HFFc6 (cell line): ENCODE measurements around the gene TAS2R43. TPM values are rescaled to one million over a fixed set of nuclear protein-coding genes. Genes with fewer than 3 reads are reported as not detected.
"Not testable (repeated sequence)": the region's sequence is repeated elsewhere in the genome, so short reads cannot be mapped to it uniquely, and the experiment has no call there.

Experiments used
- DNase-seq: peaks from one replicate; pipeline ENCODE4 v3.0.0-alpha.2; 2018
- H3K27ac Mint-ChIP-seq: 2 replicates; pipeline ENCODE4 v1.8.0; 2020; ENCODE audit warnings: mild to moderate bottlenecking, mixed read lengths
- H3K27me3 Mint-ChIP-seq: 2 replicates; pipeline ENCODE4 v1.8.0; 2021; ENCODE audit warnings: mild to moderate bottlenecking, moderate library complexity, mixed read lengths; ENCODE audit not compliant: insufficient read depth
- H3K36me3 Mint-ChIP-seq: 2 replicates; pipeline ENCODE4 v1.8.0; 2021; ENCODE audit warnings: low read depth, mixed read lengths
- H3K4me1 Mint-ChIP-seq: 2 replicates; pipeline ENCODE4 v1.8.0; 2020; ENCODE audit warnings: low read depth, mixed read lengths
- H3K4me3 Mint-ChIP-seq: 2 replicates; pipeline ENCODE4 v1.8.0; 2020; ENCODE audit warnings: mild to moderate bottlenecking, moderate library complexity, mixed read lengths
- H3K9me3 Mint-ChIP-seq: 2 replicates; pipeline ENCODE4 v1.8.0; 2020; ENCODE audit warnings: mild to moderate bottlenecking, mixed read lengths
- CTCF ChIP-seq: fragments of 200-600 bp; sonication (generic); IDR thresholded peaks from 2 replicates; pipeline ENCODE4 v1.5.0; 2021; ENCODE audit warnings: antibody characterized with exemption, mild to moderate bottlenecking
- total RNA-seq, 6 experiments: library from RNA; stranded (reverse); fragmentation: NEBNext Ultra II Directional; extraction: Animal tissue kit (Norgen Biotek cat#: 25700); gene quantifications; 2 replicates in 1 of 6; 3 replicates in 5 of 6; pipeline ENCODE4 v1.2.3, GENCODE V29; 2021

Gene TAS2R43
- total RNA-seq, 6 experiments from 2014 or later = not detected

- DNase-seq = no peak
- Mint-ChIP-seq H3K9me3 (peaks cover 18% of the 10 kb centered on the region), H3K27ac (no peak overlapping the region), H3K27me3 (peaks cover 2% of the 10 kb centered on the region; the same call in 1 of the 2 replicates), H3K36me3 (peaks cover 44% of the 10 kb centered on the region), H3K4me3 (no peak overlapping the region), H3K4me1 (no peaks in the 10 kb centered on the region)
- TF ChIP-seq CTCF = no peak
These were observed 13.4 kb upstream of the TAS2R43 start for GRCh38 chr12:11105546-11105945.

GRCh38 chr12:11094910-11095309 is 2.8 kb upstream of the TAS2R43 start:
- not testable (repeated sequence) for H3K9me3 Mint-ChIP-seq, H3K4me3 Mint-ChIP-seq, H3K27me3 Mint-ChIP-seq, H3K4me1 Mint-ChIP-seq, H3K27ac Mint-ChIP-seq, DNase-seq, H3K36me3 Mint-ChIP-seq

GRCh38 chr12:11089246-11089645 is 2.9 kb downstream of the TAS2R43 start:
- Mint-ChIP-seq H3K9me3 (no peaks in the 10 kb centered on the region), H3K27ac (no peak overlapping the region), H3K4me3 (no peak overlapping the region), H3K27me3 (no peaks in the 10 kb centered on the region), H3K36me3 (peaks cover 1% of the 10 kb centered on the region), H3K4me1 (no peaks in the 10 kb centered on the region)
- DNase-seq = no peak
- TF ChIP-seq CTCF = no peak

- TF ChIP-seq CTCF = no peak
- DNase-seq = no peak
- no peak overlapping the region for H3K4me3 Mint-ChIP-seq
These were observed 6.7 kb downstream of the TAS2R43 start for GRCh38 chr12:11085419-11085818.

GRCh38 chr12:11081987-11082386 is 10.1 kb downstream of the TAS2R43 start:
- no peak overlapping the region for H3K4me3 Mint-ChIP-seq
- no peak overlapping the region for H3K27ac Mint-ChIP-seq
- peaks cover 10% of the 10 kb centered on the region for H3K9me3 Mint-ChIP-seq
- H3K27me3 Mint-ChIP-seq = no peaks in the 10 kb centered on the region; the same call in 1 of the 2 replicates
- TF ChIP-seq CTCF = no peak
- no peak for DNase-seq
- peaks cover 8% of the 10 kb centered on the region; the same call in 1 of the 2 replicates for H3K4me1 Mint-ChIP-seq
- H3K36me3 Mint-ChIP-seq = peaks cover 16% of the 10 kb centered on the region

More at GRCh38 chr12:11085419-11085818, 6.7 kb downstream of the TAS2R43 start:
- Mint-ChIP-seq H3K36me3 (peaks cover 13% of the 10 kb centered on the region), H3K27me3 (no peaks in the 10 kb centered on the region; the same call in 1 of the 2 replicates), H3K4me1 (no peaks in the 10 kb centered on the region), H3K27ac (no peak overlapping the region), H3K9me3 (peaks cover 8% of the 10 kb centered on the region)

GRCh38 chr12:11078246-11078645 is 13.9 kb downstream of the TAS2R43 start:
- Mint-ChIP-seq H3K4me1 (peaks cover 8% of the 10 kb centered on the region; the same call in 1 of the 2 replicates), H3K27me3 (no peaks in the 10 kb centered on the region; the same call in 1 of the 2 replicates), H3K36me3 (peaks cover 18% of the 10 kb centered on the region), H3K4me3 (no peak overlapping the region), H3K27ac (no peak overlapping the region), H3K9me3 (peaks cover 10% of the 10 kb centered on the region)
- DNase-seq = no peak
- no peak for TF ChIP-seq CTCF
